LHCN-M2 (cell line): ENCODE results near the gene SYCE1. TPM values are rescaled to one million over a fixed set of nuclear protein-coding genes. Genes with fewer than 3 reads are reported as not detected.
"Not testable (repeated sequence)": the region's sequence is repeated elsewhere in the genome, so short reads cannot be mapped to it uniquely, and the experiment has no call there.

Source experiments
- DNase-seq: peaks from one replicate; pipeline ENCODE4 v3.0.0-alpha.2; 2012; ENCODE audit warnings: low read depth
- total RNA-seq: library from RNA; depleted of rRNA; stranded (reverse); fragments of >200 nt; gene quantifications from 2 replicates; pipeline ENCODE4 v1.2.3, GENCODE V29; 2014

SYCE1 gene
- total RNA-seq, 1 experiment from 2014 or later: not detected

GRCh38 chr10:133557381-133557780 is 8.0 kb downstream of the SYCE1 start:
- no peak for DNase-seq

GRCh38 chr10:133555521-133555920 is 9.9 kb downstream of the SYCE1 start:
- DNase-seq: no peak

- no peak for DNase-seq
Observed at GRCh38 chr10:133554600-133554999, 10.8 kb downstream of the SYCE1 start.

GRCh38 chr10:133544506-133544905 is 20.9 kb downstream of the SYCE1 start:
- DNase-seq: no peak

DNA sequence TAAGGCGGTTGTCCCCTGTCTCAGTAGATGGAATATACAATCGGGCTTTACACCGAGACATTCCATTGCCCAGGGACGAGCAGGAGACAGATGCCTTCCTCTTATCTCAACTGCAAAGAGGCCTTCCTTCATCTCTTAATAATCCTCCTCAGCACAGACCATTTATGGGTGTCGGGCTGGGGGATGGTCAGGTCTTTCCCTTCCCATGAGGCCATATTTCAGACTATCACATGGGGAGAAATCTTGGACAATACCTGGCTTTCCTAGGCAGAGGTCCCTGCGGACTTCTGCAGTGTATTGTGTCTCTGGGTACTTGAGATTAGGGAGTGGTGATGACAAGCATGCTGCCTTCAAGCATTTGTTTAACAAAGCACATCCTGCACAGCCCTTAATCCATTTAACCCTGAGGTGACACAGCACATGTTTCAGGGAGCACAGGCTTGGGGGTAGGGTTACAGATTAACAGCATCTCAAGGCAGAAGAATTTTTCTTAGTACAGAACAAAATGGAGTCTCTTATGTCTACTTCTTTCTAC is 23.9 kb downstream of the SYCE1 start:
- not testable (repeated sequence) for DNase-seq

GRCh38 chr10:133537546-133538545 is 27.5 kb downstream of the SYCE1 start:
- no peak for DNase-seq

GRCh38 chr10:133536198-133536597 is 29.2 kb downstream of the SYCE1 start:
- no peak for DNase-seq

GRCh38 chr10:133534417-133534816 is 31.0 kb downstream of the SYCE1 start:
- no peak for DNase-seq

- DNase-seq: no peak
Observed at GRCh38 chr10:133532871-133533270, 32.5 kb downstream of the SYCE1 start.

- no peak for DNase-seq
Observed at GRCh38 chr10:133530506-133530905, 34.9 kb downstream of the SYCE1 start.

DNA sequence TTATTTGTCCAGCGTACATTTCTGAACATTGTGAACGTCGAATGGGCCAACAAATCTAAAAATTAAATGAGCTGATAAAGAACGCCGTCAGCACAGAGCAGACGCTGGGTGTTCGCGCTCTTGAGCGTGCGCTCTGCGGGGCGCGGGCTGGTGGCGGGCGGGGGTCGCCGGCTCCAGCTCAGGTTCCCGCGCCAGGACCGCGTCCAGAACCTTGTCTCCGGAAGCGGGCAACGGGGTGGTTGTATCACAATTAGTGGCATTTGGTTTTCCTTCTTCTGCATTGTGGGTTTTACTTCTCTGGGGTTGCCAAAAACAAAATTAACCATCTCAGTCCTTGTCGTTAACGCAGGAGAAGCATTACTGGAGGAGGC is 35.8 kb downstream of the SYCE1 start:
- DNase-seq: no peak

DNA sequence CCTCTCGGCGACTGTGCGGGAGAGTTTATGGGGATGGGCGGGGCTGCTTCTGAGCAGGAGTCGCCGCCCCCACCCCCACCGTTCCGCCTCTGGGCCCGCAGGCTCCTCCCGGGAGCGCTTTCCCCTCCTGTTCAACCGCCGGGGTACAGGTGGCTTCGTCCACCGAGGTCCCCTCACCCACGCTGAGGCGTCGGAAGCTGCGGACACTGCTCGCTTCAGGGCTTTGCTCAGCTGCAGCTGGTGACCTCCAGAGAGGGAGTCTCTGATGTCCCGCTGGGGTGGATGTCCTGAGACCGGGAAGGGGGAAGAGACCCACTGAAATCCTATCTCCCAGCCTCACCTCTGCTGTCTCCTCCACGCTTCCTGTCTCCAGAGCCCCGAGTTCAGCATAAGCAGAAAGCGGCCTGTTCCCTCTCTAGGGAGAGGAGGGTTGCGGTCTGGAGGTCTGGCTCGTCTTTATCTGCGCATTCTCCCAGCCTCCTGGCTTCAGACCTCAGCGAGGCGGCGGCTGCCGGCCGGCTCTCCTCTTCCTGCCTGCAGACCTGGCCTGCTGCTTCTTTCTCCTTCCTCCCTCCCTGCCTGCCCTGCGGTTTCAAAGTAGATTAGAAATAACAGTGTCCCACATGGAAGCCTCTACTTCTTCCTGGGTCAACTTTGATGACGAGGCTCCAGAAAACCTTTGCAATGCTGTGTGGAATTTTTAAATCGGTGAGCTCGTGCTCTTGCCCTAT is 36.4 kb downstream of the SYCE1 start:
- DNase-seq: no peak

DNA sequence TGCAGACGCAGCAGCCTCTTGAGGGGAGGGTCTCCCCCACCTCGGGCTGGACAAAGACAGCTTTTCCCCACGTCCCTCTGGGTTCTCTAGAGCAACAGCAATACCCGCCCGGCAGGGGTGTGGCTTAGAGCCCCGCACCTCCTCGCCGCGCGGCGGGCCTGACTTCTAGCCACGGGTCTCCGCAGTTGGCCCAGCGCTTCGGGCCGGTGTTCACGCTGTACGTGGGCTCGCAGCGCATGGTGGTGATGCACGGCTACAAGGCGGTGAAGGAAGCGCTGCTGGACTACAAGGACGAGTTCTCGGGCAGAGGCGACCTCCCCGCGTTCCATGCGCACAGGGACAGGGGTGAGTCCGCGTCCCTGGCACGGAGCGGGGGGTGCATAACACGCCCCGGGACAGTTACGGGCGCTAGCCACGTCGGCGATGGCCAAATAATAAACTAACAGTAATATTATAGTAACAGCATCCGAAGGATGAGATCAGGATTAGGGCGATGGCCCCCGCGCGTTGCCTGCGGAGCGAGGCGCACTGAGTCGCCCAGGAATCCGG is 37.0 kb downstream of the SYCE1 start:
- DNase-seq: no peak

GRCh38 chr10:133527771-133528271 is 37.6 kb downstream of the SYCE1 start:
- DNase-seq: no peak

GRCh38 chr10:133526957-133527588 is 38.3 kb downstream of the SYCE1 start, which contains the start of gene CYP2E1:
TSS of gene CYP2E1 (plus strand) at chr10:133527363. CDS start at chr10:133527396, 33 bp downstream.
- DNase-seq: no peak

- no peak for DNase-seq
Observed at GRCh38 chr10:133525444-133525843, 39.9 kb downstream of the SYCE1 start.

GRCh38 chr10:133523631-133524203 is 41.7 kb downstream of the SYCE1 start:
- no peak for DNase-seq

- peak; percentile 69 for DNase-seq
Observed at GRCh38 chr10:133520193-133520738, 45.1 kb downstream of the SYCE1 start.

GRCh38 chr10:133518517-133518916 is 46.9 kb downstream of the SYCE1 start:
- DNase-seq: not testable (repeated sequence)

- peak; percentile 5 for DNase-seq
Observed at GRCh38 chr10:133516057-133516456, 49.3 kb downstream of the SYCE1 start.
